GM23338 (cell line): Measurements from ENCODE around the gene TMEM117. TPM values are rescaled to one million over a fixed set of nuclear protein-coding genes. Genes with fewer than 3 reads are reported as not detected.
"Not testable (repeated sequence)": the region's sequence is repeated elsewhere in the genome, so short reads cannot be mapped to it uniquely, and the experiment has no call there.

Experiments used
- ATAC-seq: fragments of 200-7000 bp; cut with Tn5 transposase; 3 replicates; pipeline ENCODE4 v1.9.1; 2020
- DNase-seq: peaks from one replicate; pipeline ENCODE4 v3.0.0-alpha.2; 2015; ENCODE audit warnings: low spot score
- H2AFZ ChIP-seq: fragments of 200-600 bp; sonication (generic); 2 replicates; pipeline ENCODE4 v1.8.0; 2016; ENCODE audit warnings: antibody characterized with exemption, mild to moderate bottlenecking, moderate library complexity
- H3F3A ChIP-seq: fragments of 200-600 bp; sonication (generic); replicated peaks from 2 replicates; pipeline ENCODE4 v1.8.0; 2017; ENCODE audit warnings: antibody characterized with exemption, mixed run types, low read depth
- H3K27ac ChIP-seq: fragments of 200-600 bp; sonication (generic); 2 replicates; pipeline ENCODE4 v1.6.1; 2016; ENCODE audit warnings: low read depth
- H3K27me3 ChIP-seq: fragments of 200-600 bp; sonication (generic); 2 replicates; pipeline ENCODE4 v1.8.0; 2016; ENCODE audit warnings: mild to moderate bottlenecking, mixed run types, moderate library complexity; ENCODE audit not compliant: insufficient read depth
- H3K36me3 ChIP-seq: fragments of 200-600 bp; sonication (generic); 2 replicates; pipeline ENCODE4 v1.8.0; 2016; ENCODE audit warnings: mild to moderate bottlenecking; ENCODE audit not compliant: insufficient read depth
- H3K4me1 ChIP-seq: fragments of 200-600 bp; sonication (generic); 2 replicates; pipeline ENCODE4 v1.8.0; 2016; ENCODE audit warnings: mild to moderate bottlenecking, moderate library complexity; ENCODE audit not compliant: insufficient read depth
- H3K4me2 ChIP-seq: fragments of 200-600 bp; sonication (generic); 2 replicates; pipeline ENCODE4 v1.7.1; 2017; ENCODE audit warnings: mixed run types
- H3K4me3 ChIP-seq: fragments of 200-600 bp; sonication (generic); 2 replicates; pipeline ENCODE4 v1.6.1; 2016; ENCODE audit warnings: mixed run types
- H3K79me2 ChIP-seq: fragments of 200-600 bp; sonication (generic); replicated peaks from 2 replicates; pipeline ENCODE4 v1.8.0; 2017; ENCODE audit warnings: mild to moderate bottlenecking; ENCODE audit not compliant: insufficient read depth
- H3K9me2 ChIP-seq: fragments of 200-600 bp; sonication (generic); 2 replicates; pipeline ENCODE4 v1.8.0; 2017; ENCODE audit not compliant: insufficient read depth
- H4K20me1 ChIP-seq: fragments of 200-600 bp; sonication (generic); replicated peaks from 2 replicates; pipeline ENCODE4 v1.8.0; 2017; ENCODE audit warnings: mild to moderate bottlenecking; ENCODE audit not compliant: insufficient read depth
- H3K27ac Mint-ChIP-seq: 2 replicates; pipeline ENCODE4 v1.8.0; 2020; ENCODE audit warnings: inconsistent platforms, mild to moderate bottlenecking, moderate library complexity, mixed read lengths
- H3K27me3 Mint-ChIP-seq: 3 replicates; pipeline ENCODE4 v1.8.0; 2022; ENCODE audit warnings: low read depth, mild to moderate bottlenecking, moderate library complexity, mixed read lengths, inconsistent platforms; ENCODE audit not compliant: insufficient read depth, poor library complexity
- H3K36me3 Mint-ChIP-seq: 3 replicates; pipeline ENCODE4 v1.8.0; 2021; ENCODE audit warnings: low read depth, mild to moderate bottlenecking, inconsistent platforms, moderate library complexity, mixed read lengths
- H3K4me1 Mint-ChIP-seq: 3 replicates; pipeline ENCODE4 v1.8.0; 2020; ENCODE audit warnings: mild to moderate bottlenecking, inconsistent platforms, mixed read lengths
- H3K4me3 Mint-ChIP-seq: 3 replicates; pipeline ENCODE4 v1.8.0; 2021; ENCODE audit warnings: moderate library complexity, mild to moderate bottlenecking, inconsistent platforms, mixed read lengths
- H3K9me3 Mint-ChIP-seq: 3 replicates; pipeline ENCODE4 v1.8.0; 2020; ENCODE audit warnings: moderate library complexity, mild to moderate bottlenecking, inconsistent platforms, mixed read lengths
- EZH2phosphoT487 ChIP-seq: fragments of 200-600 bp; sonication (generic); IDR thresholded peaks from one replicate; pipeline ENCODE4 v1.8.1; 2018; ENCODE audit warnings: antibody characterized with exemption; ENCODE audit not compliant: unreplicated experiment
- JUNB ChIP-seq: IDR thresholded peaks from one replicate; pipeline ENCODE4 v1.6.1; 2016; ENCODE audit warnings: antibody characterized with exemption; ENCODE audit not compliant: unreplicated experiment
- polyA plus RNA-seq: library from polyadenylated mRNA; unstranded; fragments of >200 nt; fragmentation: Nextera tagmentation; extraction: Ambion mirVana; gene quantifications from 2 replicates; pipeline ENCODE4 v1.2.1, GENCODE V29; 2016
- total RNA-seq: library from RNA; depleted of rRNA; stranded (reverse); fragments of >200 nt; shearing (Covaris generic); gene quantifications from 2 replicates; pipeline ENCODE4 v1.2.3, GENCODE V29; 2014
- TF ChIP-seq, protein P1 (sequence below): fragments of 250-450 bp; sonication (Bioruptor Pico); IDR thresholded peaks from 2 replicates; pipeline ENCODE4 v1.5.0; 2020; ENCODE audit warnings: mild to moderate bottlenecking, moderate library complexity

Gene TMEM117
- total and polyA plus RNA-seq, 2 experiments from 2014 or later: 0.94 to 1.6 TPM

DNA sequence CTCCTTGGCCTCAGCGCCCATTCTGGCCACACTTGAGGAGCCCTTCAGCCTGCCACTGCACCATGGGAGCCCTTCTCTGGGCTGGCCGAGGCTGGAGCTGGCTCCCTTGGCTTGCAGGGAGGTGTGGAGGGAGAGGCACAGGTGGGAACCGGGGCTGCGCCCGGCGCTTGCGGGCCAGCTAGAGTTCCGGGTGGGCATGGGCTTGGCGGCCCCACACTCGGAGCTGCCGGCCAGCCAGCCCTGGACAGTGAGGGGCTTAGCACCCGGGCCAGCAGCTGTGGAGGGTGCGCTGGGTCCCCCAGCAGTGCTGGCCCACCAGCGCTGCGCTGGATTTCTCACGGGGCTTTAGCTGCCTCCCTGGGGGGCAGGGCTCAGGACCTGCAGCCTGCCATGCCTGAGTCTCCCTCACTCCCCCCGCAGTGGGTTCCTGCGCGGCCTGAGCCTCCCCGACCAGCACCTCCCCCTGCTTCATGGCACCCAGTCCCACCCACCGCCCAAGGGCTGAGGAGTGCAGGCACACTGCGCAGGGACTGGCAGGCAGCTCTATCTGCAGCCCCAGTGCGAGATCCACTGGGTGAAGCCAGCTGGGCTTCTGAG, 28.0 kb downstream of the TMEM117 start (continued):
- TF ChIP-seq, protein P1, sequence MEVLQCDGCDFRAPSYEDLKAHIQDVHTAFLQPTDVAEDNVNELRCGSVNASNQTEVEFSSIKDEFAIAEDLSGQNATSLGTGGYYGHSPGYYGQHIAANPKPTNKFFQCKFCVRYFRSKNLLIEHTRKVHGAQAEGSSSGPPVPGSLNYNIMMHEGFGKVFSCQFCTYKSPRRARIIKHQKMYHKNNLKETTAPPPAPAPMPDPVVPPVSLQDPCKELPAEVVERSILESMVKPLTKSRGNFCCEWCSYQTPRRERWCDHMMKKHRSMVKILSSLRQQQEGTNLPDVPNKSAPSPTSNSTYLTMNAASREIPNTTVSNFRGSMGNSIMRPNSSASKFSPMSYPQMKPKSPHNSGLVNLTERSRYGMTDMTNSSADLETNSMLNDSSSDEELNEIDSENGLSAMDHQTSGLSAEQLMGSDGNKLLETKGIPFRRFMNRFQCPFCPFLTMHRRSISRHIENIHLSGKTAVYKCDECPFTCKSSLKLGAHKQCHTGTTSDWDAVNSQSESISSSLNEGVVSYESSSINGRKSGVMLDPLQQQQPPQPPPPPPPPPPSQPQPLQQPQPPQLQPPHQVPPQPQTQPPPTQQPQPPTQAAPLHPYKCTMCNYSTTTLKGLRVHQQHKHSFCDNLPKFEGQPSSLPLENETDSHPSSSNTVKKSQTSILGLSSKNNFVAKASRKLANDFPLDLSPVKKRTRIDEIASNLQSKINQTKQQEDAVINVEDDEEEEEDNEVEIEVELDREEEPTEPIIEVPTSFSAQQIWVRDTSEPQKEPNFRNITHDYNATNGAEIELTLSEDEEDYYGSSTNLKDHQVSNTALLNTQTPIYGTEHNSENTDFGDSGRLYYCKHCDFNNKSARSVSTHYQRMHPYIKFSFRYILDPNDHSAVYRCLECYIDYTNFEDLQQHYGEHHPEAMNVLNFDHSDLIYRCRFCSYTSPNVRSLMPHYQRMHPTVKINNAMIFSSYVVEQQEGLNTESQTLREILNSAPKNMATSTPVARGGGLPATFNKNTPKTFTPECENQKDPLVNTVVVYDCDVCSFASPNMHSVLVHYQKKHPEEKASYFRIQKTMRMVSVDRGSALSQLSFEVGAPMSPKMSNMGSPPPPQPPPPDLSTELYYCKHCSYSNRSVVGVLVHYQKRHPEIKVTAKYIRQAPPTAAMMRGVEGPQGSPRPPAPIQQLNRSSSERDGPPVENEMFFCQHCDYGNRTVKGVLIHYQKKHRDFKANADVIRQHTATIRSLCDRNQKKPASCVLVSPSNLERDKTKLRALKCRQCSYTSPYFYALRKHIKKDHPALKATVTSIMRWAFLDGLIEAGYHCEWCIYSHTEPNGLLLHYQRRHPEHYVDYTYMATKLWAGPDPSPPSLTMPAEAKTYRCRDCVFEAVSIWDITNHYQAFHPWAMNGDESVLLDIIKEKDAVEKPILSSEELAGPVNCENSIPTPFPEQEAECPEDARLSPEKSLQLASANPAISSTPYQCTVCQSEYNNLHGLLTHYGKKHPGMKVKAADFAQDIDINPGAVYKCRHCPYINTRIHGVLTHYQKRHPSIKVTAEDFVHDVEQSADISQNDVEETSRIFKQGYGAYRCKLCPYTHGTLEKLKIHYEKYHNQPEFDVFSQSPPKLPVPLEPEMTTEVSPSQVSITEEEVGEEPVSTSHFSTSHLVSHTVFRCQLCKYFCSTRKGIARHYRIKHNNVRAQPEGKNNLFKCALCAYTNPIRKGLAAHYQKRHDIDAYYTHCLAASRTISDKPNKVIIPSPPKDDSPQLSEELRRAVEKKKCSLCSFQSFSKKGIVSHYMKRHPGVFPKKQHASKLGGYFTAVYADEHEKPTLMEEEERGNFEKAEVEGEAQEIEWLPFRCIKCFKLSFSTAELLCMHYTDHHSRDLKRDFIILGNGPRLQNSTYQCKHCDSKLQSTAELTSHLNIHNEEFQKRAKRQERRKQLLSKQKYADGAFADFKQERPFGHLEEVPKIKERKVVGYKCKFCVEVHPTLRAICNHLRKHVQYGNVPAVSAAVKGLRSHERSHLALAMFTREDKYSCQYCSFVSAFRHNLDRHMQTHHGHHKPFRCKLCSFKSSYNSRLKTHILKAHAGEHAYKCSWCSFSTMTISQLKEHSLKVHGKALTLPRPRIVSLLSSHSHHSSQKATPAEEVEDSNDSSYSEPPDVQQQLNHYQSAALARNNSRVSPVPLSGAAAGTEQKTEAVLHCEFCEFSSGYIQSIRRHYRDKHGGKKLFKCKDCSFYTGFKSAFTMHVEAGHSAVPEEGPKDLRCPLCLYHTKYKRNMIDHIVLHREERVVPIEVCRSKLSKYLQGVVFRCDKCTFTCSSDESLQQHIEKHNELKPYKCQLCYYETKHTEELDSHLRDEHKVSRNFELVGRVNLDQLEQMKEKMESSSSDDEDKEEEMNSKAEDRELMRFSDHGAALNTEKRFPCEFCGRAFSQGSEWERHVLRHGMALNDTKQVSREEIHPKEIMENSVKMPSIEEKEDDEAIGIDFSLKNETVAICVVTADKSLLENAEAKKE (CRISPR knock-in tag): no peak
- no peak for TF ChIP-seq JUNB

DNA sequence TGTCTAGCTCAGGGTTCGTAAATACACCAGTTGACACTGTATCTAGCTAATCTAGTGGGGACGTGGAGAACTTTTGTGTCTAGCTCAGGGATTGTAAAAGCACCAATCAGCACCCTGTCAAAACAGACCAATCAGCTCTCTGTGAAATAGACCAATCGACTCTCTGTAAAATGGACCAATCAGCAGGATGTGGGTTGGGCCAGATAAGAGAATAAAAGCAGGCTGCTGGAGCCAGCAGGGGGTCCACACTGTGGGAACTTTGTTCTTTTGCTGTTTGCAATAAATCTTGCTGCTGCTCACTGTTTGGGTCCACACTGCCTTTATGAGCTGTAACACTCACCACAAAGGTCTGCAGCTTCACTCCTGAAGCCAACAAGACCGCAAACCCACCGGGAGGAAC, 28.7 kb downstream of the TMEM117 start:
- H3K27me3 ChIP-seq, H3K4me1 ChIP-seq, H3K27me3 Mint-ChIP-seq, H3K36me3 ChIP-seq, H3K4me3 ChIP-seq, H2AFZ ChIP-seq, ATAC-seq, H3K4me3 Mint-ChIP-seq, H3K4me1 Mint-ChIP-seq, H3K79me2 ChIP-seq, H3K27ac ChIP-seq, H3K27ac Mint-ChIP-seq, H3K9me2 ChIP-seq, H3F3A ChIP-seq, H4K20me1 ChIP-seq, DNase-seq, H3K4me2 ChIP-seq: not testable (repeated sequence)
- Mint-ChIP-seq H3K9me3 (peaks cover 17% of the 10 kb centered on the region; the same call in 1 of the 3 replicates), H3K36me3 (peaks cover 12% of the 10 kb centered on the region; the same call in 2 of the 3 replicates)

DNA sequence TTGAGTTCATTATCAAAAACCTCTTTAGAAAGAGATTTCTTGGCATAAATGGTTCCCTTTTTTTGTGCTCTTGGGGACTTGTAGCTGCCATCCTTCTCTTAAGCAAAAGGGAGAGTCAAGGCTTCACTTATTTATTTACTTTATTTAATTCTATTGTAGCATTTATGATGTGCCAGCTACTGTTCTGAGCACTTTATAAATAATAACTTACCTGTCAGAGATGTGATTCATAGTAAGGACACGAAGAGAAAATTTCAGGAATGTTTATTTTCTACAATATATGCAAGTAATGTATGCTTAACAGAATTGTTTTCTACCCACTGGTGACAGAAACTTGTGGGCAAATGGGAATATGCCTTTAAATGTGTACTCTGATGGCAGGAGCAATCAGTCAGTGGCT, 33.3 kb downstream of the TMEM117 start:
- Histone ChIP-seq H3K27me3 (no peaks in the 10 kb centered on the region), H3K27ac (no peak overlapping the region), H2AFZ (no peak overlapping the region), H4K20me1 (no peaks in the 10 kb centered on the region), H3K4me2 (no peak overlapping the region), H3K36me3 (no peaks in the 10 kb centered on the region), H3K9me2 (no peaks in the 10 kb centered on the region), H3K4me1 (no peaks in the 10 kb centered on the region), H3K79me2 (no peaks in the 10 kb centered on the region), H3F3A (no peaks in the 10 kb centered on the region), H3K4me3 (no peak overlapping the region)
- Mint-ChIP-seq H3K36me3 (peaks cover 4% of the 10 kb centered on the region; the same call in 1 of the 3 replicates), H3K4me1 (no peaks in the 10 kb centered on the region), H3K27me3 (no peaks in the 10 kb centered on the region), H3K9me3 (peaks cover 6% of the 10 kb centered on the region; the same call in 1 of the 3 replicates), H3K27ac (no peak overlapping the region), H3K4me3 (no peak overlapping the region)
- no peak for TF ChIP-seq EZH2phosphoT487
- no peak for ATAC-seq
- DNase-seq: no peak

DNA sequence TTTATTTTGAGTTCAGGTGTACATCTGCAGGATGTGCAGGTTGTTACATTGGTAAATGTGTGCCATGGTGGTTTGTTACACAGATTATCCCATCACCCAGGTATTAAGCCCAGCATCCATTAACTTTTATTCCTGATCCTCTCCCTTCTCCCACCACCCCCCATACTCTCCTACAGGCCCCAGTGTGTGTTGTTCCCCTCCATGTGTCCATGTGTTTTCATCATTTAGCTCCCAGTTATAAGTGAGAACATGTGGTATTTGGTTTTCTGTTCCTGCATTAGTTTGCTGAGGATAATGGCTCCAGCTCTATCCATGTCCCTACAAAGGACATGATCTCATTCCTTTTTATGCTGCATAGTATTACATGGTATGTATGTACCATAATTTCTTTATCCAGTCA, 33.9 kb downstream of the TMEM117 start:
- ATAC-seq, H3K9me2 ChIP-seq, H3K4me3 ChIP-seq, H3K27ac Mint-ChIP-seq, H3K79me2 ChIP-seq, H3K36me3 Mint-ChIP-seq, H3K4me1 Mint-ChIP-seq, H3K27me3 ChIP-seq, H3K9me3 Mint-ChIP-seq, H3K4me1 ChIP-seq, H4K20me1 ChIP-seq, H3K4me3 Mint-ChIP-seq, H3K36me3 ChIP-seq, DNase-seq, H2AFZ ChIP-seq, H3F3A ChIP-seq, H3K27me3 Mint-ChIP-seq, H3K4me2 ChIP-seq, H3K27ac ChIP-seq: not testable (repeated sequence)

DNA sequence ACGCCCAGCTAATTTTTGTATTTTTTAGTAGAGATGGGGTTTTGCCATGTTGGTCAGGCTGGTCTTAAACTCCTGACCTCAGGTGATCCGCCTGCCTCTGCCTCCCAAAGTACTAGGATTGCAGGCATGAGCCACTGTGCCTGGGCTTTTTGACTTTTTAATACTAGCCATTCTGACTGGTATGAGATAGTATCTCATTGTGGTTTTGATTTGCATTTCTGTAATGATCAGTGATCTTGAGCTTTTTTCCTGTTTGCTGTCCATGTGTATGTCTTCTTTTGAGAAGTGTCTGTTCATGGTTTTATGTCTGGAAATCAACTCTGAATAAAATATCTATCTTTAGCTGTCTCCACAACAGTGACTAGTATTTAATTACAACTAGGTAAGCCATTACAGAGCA, 35.4 kb downstream of the TMEM117 start:
- H3K36me3 Mint-ChIP-seq, H3K9me3 Mint-ChIP-seq, ATAC-seq, H2AFZ ChIP-seq, H4K20me1 ChIP-seq, H3K4me3 ChIP-seq, H3K4me1 Mint-ChIP-seq, DNase-seq, H3K27ac Mint-ChIP-seq, H3F3A ChIP-seq, H3K4me2 ChIP-seq, H3K27me3 ChIP-seq, H3K79me2 ChIP-seq, H3K4me3 Mint-ChIP-seq, H3K36me3 ChIP-seq, H3K4me1 ChIP-seq, H3K27ac ChIP-seq, H3K27me3 Mint-ChIP-seq, H3K9me2 ChIP-seq: not testable (repeated sequence)
